SH-SY5Y (cell line): ENCODE measurements around the gene DLG2.

Source experiments
- GATA2 ChIP-seq: IDR thresholded peaks from 2 replicates; pipeline ENCODE4 v1.6.1; 2011; ENCODE audit warnings: mild to moderate bottlenecking, low read depth, low read length
- GATA3 ChIP-seq: IDR thresholded peaks from 2 replicates; pipeline ENCODE4 v1.6.1; 2011; ENCODE audit warnings: low read depth, mild to moderate bottlenecking, low read length, moderate library complexity

DNA sequence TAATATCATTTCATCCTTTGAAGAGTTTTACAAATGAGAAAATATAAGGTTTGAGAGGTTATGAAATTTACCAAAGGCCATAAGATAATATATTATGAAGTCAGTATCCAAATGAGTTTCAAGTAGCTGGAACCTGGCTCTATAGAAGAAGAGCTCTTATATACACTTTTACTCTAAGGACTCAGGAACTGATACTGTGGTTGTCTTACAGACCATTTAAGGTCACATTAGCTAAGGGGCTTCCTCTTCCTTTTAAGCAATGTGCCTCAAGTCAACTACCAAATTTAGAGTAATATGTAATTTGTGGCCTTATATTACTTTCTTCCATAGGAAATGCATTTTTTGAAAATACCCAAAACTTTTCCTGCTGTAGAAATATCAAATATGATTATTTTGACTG is 369.3 kb downstream of the DLG2 start:
- no peak for TF ChIP-seq GATA3
- no peak for TF ChIP-seq GATA2
